Activated CD4-positive, alpha-beta T cell treated with anti-CD3 and anti-CD28 coated beads for 48 hours (primary cell): ENCODE data around the gene OSBPL10.

Experiments used
- DNase-seq: peaks from one replicate; pipeline ENCODE4 v3.0.0-alpha.2; 2020

OSBPL10 gene

DNA sequence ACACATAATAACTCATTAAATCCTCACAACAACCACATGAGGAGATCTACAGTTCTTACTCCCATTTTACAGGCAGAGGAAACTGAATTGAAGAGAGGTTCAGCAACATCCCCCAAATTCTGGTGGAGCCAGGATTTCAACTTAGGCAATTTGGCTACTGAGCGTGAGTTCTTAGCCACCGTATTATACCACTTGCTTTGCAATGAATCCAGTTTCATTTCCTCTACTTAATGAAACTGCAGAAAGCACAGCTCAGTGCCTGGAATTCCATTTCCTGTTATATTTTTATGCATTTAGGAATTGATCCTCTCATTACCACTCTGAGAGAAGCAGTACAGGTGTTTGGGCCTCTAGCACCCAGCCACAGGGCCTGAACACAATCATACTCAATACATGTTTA lies 4.8 kb upstream of the OSBPL10 start:
- no peak for DNase-seq

- DNase-seq: no peak
These were observed 3.3 kb upstream of the OSBPL10 start for GRCh38 chr3:31984321-31984720.

GRCh38 chr3:31980530-31981205 lies 394 bp downstream of the OSBPL10 start:
- DNase-seq: peak; percentile 67

DNA sequence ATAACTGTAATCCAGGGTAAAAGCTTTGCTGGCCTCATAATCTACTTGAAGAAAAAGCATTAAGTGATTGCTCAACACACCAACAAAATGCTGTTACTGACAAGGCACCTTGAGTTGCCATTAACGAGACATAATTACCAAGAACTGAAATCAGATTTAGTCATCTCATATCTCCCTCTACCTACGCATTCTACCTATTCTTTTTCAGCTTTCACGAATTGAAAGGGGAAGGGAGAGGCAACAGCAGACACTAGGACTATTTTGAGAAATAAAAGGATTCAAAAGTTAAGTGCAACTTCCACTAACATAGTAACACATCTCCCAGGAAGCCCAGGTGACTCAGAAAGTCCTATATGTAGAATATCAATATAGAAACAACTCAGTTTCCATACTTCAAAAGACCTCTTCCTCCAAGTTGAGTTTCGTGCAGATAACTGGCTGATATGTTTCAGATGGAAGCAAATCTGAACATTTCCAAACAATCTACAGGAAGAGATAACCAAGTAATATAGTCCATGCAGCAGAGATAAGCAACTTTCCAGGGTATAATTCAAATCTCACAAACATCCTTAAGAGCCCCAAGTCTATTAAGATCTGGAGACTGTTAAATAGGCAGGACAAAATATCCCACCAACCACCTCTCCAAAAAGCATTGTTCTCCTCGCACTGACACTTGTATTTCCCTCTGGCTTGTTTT lies 1.9 kb downstream of the OSBPL10 start:
- peak; percentile 11 for DNase-seq

DNA sequence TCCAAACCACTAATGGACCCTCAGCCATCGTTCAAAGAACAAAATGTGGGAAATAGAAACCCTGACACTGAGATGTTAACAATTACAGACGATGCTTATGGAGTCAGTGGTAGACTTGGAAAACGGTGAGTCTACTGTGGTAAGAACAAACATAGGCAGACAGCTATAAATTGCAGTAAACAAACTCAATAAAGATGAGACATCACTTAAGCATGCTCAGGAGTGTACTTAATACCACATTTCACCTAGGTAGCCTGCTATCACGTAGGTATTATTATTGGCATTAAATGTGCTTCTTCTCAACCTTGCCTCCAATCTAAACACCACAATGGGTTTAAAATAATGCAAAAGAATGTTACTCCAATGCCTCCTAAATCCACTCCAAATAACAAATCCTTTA lies 2.5 kb downstream of the OSBPL10 start:
- no peak for DNase-seq

GRCh38 chr3:31977736-31978135 lies 3.3 kb downstream of the OSBPL10 start:
- no peak for DNase-seq

- no peak for DNase-seq
These were observed 4.8 kb downstream of the OSBPL10 start for GRCh38 chr3:31976302-31976701.

DNA sequence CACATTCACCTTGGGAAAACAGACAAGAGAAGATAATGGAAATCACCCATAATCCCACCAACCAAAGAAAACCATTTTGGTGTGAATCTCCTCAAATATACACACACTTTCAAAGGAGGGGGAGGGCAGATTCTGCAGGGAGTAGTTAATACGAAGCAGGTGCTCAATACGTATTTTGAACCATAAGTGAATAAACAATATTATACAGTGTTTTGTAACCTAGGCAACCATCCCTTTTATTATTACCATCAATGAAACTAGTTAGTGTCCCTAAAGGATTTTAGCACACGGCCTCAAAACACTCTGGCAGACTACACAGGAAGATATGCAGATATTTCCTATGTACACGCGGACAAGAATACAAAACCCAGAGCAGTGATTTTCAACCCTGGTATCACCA lies 6.1 kb downstream of the OSBPL10 start:
- DNase-seq: no peak

DNA sequence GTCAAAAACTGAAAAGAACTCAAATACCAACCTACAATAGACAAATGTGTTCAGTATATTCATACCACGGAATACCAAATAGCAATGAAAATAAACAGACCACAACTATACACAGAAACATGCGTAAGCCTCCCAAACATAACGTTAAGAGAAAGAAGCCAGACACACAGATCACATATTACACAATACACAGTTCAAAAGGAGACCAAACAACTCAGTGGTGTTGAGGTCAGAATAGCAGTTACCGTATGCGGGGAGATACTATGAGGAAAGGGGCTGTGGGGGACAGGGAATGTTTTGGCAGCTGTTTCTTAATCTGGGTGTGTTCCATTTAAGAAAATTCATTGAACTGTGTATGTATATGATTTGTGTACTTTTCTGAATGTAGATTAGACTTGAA lies 6.6 kb downstream of the OSBPL10 start:
- DNase-seq: no peak

DNA sequence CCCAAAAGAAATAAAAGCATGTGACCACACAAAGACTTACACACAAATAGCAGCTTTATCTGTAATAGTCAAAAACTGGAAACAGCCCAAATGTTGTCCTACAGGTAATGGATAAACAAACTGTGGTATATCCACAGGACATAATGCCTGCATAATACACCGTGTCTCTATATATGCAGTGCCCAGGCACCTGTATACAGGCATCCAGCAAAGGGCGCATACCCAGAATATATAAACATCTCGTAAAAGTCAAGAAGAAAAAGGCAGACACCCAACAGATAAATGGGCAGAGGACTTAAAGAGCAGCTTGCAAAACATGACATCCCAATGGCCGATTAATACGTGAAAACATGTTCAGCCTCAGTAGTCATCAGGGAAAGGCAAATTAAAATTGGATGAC lies 7.2 kb downstream of the OSBPL10 start:
- DNase-seq: no peak

- no peak for DNase-seq
These were observed 8.0 kb downstream of the OSBPL10 start for GRCh38 chr3:31973081-31973480.

GRCh38 chr3:31971607-31972006 lies 9.5 kb downstream of the OSBPL10 start:
- DNase-seq: no peak

DNA sequence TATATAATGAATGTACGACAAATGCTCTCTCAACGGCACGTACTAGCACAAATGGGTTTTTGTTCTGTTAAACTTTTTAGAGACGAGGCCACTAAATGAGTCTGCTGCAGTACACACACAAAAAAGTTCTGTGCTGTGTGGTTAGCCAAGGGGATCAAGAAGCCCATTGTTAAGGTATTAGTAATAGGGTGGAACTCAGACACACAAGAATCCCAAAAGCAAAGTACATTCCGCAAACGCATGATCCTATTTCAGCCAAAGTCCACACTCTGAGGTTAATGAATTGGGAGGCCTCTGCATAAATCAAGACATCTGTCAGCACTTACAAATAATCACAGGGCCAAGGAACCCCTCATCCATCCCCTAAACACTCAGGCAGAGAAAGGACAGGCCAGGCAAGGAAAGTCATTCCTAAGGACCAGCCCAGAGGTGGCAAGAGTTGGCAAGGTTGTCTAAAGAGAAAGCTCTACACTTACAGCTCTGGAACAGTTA lies 12.1 kb downstream of the OSBPL10 start:
- DNase-seq: no peak

DNA sequence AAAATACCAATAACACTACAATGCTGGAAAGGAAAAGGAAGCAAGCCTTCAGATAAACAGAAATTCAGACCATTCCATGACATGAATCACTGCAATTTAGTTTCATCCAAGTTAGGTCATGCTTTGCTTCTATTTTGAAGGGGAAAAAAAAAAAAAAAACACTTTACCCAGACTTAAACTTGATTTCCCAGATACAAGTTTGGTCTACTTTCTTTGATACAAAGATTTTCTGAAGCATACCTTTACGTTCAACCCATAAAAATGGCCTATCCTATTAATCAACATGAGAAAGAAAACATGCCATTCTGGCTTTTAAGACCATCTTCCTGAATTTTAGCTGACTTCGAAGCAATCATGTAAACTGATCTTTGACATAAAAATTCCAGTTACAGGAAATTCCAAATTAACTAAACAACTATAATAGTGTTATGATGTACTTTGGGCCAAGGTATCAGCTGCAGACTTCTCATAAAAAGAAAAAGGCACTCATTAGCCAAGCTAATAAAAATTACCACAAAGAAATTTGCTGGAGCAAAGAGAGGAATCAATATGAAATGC lies 12.6 kb downstream of the OSBPL10 start:
- no peak for DNase-seq

GRCh38 chr3:31967592-31967991 lies 13.5 kb downstream of the OSBPL10 start:
- DNase-seq: no peak

GRCh38 chr3:31966978-31967591 lies 14.0 kb downstream of the OSBPL10 start:
- DNase-seq: no peak

DNA sequence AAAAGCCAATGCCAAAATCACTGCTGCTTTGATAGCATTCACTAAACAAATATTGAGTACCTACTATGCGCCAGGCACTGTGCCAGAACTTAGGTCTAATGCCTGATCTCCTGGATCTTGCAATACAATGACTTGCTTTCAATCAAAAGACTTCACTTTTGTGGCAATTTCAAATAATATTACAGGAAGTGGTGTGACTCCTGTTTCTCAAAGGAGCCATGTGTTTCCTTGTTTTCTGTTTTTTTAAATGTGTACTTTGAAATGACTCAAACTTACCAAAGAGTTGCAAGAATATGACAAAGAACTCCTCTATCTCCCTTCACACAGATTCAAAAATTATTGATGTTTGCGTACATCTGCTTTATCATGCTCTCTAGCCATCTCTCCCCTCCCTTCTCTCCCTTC lies 18.3 kb downstream of the OSBPL10 start:
- no peak for DNase-seq

DNA sequence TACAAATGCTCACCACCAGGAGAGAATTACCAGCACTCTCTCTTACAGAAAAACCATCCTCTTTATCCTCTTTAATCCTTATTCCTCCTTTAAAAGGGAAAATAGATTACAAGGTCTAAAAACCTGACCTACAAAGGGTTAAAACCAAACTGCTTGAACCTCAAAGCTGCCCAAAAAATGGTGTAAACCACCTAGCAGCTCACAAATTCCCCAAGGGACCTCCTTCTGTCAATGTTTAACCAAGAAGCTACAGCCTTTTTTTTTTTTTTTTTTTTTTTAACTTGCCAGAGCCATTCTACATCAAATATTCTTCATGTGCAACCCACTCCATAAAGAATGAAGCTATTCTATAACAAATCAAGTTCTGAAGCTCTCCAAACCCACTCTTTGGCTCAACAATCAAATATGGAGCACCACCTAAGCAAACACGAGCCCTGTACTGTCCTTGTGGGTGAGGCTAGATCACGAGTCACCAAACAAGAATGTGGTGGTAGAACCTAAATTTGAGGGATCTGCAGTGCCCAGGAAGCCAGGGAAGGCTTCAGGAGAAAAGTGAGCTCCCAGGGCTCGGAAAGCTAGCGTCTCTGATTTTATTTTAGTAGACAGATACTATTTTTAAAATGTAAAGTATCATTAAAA lies 20.1 kb downstream of the OSBPL10 start:
- no peak for DNase-seq

DNA sequence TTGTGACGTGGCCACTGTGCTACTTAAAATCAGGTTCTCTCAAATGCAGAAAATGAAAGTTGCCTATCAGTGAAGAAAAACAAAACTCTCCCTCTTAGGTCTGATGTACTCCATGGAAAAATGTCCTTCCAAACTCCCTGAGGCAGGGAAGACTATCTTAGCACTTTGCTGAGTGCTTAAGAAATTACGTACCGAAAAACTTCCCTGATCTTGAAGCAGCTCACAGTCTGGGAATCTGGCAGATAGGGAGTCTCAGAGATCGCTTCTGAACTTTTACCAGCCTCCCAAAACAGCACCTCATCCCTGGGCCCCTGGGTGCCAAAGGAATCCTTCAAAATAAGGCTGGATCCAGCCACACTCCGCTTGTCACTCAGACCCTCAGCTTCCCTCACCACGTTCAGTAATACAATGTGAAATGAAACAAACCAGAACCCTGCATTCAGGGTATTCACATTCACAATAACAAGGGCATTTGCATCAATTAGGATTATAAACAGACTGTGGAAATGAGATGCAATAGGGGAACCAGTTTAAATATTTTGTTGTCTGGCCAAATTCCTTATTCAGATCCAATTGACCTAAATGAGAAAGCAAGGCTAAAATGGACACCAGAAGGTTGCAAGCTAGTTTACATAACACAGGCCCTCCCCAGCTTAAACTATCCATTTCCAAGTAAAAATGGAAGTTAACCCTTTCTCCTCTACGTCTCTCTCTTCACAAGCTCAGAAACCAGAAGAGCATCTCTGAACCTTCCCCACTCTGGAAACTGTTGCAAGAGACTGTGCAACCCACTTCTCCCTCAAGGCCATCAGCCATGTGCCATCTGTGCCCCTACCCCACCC lies 20.9 kb downstream of the OSBPL10 start:
- DNase-seq: no peak

DNA sequence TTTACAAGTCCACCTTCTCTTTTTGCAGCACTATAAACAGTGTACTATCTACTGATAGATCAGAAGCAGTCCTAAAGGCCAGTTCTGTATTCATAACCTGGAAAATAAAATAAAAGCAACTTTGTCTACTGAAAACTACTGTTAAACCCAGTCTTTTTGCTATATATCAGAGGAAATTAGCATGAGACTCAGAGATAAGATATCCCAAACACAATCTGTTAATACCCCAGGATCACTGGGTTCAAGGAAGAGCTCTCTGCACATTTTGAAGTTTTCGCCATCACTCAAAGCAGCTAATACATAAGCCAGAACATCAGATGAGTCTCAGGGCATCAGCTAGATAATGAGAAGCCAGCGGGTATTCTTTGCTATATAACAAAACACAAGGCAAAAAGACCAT lies 21.8 kb downstream of the OSBPL10 start:
- DNase-seq: no peak

DNA sequence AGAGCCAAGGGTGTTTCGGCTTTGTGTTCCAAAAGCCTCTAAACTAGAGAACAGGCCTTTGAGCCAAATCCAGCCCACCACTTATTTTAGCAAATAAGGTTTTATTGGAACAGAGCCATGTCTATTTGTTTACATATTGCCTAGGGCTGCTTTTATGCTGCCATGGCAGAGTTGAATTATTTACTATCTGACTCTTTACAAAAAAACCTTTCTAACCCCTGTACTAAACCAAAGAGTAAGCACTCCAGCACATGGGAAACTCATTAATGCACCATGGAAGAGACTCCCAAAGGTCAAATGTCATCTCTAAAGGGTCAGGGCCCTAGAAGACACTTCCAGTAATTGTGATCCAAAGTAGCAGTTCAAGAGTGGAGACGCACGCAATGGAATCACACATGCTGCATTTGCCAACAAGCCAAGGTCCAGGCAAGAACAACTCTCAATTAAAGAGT lies 22.3 kb downstream of the OSBPL10 start:
- no peak for DNase-seq

GRCh38 chr3:31957106-31957505 lies 24.0 kb downstream of the OSBPL10 start:
- DNase-seq: no peak
